Measurements from ENCODE around the gene SMARCB1.

SMARCB1 gene

DNA sequence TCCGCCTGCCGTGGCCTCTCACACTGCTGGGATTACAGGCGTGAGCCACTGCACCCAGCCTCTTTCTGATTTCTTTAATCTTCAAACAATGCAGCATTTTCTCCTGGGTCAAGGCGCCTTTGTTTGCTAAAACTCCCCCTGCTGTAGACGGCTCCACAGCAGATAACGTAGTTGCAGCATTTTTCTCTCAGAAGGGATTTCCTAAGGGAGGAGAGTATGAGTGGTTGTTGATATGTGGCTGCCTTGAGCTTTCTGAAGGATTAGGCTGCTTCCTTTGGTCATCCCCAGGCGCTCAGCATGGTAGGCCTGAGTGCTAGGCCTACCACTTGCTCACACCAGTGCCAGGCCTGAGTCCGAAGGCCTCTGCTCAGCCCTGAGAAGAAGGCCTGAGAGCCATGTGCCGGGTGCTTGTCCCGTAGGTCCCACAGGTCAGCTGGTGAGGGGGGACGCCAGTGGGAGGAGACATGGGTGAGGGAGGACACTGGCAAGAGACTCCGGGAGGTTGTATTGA is 18.1 kb downstream of the SMARCB1 start:
- DNase-seq: no peak

DNA sequence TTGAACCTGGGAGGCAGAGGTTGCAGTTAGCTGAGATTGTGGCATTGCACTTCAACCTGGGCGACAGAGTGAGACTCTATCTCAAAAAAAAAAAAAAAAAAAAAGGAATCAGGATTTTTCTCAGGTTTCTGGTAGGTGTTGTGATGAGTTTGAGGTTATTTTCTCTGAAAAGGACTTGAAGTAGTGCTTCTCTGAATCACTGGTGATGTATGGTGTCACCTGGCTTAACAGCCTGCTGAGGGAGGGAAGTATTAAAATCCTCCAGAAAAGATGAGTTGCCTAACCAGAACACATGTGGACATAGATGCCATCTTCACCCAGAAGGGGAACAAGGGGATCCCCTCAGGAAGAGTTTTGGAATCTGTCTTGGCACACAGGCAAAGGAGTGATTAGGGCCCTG is 20.1 kb downstream of the SMARCB1 start:
- no peak for DNase-seq

DNA sequence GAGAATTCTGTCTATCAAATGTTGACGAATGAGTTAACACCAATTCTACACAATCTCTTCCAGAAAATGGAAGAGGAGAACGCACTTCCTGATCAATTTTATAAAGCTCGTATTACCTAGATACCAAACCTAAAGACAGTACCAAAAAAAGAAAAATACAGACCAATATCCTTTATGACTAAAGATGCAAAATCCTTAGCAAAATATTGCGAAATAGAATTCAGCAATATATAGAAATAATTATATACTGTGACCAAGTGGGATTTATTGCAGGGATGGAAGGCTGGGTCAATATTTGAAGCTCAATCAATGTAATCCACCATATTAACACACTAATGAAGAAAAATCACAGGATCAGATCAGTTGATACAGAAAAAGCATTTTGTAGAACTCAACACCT is 25.6 kb downstream of the SMARCB1 start:
- no peak for DNase-seq

DNA sequence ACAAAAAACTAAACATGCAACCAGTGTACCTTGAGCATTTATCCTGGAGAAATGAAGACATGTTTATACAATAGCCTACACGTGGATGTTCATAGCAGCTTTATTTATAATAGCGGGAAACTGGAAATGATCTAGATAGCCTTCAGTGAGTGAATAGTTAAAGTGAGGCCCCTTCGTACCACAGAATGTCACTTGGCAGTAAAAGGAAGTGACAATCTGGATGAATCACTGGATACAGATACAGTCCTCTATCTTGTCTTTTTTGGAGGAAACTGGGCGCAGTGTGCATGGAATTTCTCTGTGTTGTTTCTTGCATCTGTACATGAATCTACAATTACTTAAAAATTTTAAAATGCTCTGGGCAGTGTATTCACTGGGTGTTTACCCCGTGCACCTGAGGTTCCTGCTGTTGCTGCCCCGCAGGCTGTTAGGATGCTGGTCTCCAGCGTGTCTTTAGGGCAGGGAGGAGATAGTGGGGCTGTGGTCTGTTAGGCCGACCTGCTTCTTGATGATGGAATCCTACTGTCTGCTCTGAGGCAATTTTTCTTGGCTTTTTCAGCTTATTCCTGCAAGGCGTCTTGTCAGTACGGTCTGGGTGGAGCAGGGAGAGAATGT is 28.9 kb downstream of the SMARCB1 start:
- no peak for DNase-seq

DNA sequence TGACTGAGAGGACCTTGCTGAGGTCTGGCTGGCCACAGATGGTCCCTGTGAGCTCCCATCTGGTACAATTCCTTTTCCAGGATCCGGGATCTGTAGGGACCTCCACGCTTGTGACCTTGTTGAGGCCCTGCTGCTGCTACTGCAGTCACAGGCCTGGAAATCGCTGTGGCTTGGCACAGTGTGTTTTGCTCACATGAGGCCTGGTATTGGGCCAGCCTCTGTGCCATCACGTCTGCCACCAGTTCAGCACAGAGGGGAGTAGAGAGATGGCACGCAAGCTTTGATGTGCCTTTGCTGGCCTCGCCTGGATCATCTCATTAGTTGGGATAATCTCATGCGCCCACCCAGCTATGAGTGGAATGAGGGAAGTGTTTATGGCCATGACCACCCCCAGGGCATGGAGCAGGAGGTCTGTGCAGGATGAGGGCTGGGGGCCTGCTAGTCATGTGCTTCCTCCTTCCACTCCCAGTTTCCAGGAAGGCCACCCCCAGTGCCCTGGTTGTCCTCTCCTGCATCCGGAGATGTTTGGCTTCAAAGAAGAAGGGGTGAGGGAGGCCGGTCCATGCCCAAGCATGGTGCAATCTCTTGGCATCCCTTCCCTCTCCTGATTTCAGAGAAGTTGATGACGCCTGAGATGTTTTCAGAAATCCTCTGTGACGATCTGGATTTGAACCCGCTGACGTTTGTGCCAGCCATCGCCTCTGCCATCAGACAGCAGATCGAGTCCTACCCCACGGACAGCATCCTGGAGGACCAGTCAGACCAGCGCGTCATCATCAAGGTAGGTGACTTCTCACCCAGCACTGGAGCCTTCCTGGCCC is 29.6 kb downstream of the SMARCB1 start:
- DNase-seq: no peak

DNA sequence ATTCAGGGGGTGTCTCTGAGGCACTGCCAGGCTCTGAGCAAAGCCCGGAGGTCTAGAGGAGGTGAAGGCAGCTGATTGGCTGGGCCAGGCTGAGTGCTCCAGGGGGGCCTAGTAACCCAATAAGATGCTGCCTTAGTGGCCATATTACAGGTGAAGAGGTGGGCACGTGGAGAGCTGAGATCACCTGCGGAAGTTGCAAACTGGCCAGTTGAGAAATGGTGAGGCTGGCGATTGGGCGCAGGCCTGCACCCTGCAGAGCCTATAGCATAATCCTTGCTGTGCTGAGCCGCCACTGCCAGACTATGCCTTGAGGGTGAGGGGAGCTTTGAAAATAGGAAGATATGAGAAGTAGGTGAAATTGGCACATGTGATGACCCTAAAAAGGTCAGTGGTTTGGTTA is 30.4 kb downstream of the SMARCB1 start:
- no peak for DNase-seq

DNA sequence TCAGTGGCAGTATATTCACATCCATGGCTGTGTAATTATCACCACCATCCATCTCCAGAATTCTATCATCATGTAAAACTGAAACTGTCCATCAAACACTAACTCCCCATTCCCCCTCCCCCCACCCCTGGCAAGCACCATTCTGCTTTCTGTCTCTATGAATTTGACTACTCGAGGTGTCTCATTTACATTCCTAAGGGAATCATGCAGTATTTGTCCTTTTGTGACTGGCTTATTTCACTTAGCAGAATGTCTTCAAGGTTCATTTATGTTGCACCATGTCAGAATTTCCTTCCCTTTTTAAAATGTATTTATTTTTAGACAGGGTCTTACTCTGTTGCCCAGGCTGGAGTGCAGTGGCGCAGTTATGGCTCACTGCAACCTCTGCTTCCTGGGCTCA is 31.8 kb downstream of the SMARCB1 start:
- DNase-seq: no peak

DNA sequence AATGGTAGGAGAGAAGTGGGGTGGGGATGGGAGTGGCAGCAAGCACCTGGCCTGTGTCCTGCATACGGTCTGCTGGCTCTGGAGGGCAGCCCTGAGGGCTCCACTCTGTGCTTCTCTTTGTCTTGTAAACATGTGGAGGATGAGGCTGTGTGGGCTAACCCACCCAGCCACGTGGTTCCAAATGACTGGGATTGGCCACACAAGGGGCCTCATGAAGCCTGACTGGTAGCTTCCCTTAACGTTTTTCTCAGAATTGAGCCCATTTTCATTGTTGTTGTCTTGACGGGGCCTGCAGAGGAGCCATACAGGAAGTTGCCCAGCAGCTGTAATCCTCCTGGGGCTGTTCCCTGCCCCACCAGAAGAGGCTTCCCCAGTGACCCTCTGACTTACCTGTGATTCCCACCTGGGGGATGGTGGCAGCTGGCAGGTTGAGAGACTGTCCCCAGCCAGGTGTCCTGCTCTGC is 34.0 kb downstream of the SMARCB1 start:
- DNase-seq: no peak

DNA sequence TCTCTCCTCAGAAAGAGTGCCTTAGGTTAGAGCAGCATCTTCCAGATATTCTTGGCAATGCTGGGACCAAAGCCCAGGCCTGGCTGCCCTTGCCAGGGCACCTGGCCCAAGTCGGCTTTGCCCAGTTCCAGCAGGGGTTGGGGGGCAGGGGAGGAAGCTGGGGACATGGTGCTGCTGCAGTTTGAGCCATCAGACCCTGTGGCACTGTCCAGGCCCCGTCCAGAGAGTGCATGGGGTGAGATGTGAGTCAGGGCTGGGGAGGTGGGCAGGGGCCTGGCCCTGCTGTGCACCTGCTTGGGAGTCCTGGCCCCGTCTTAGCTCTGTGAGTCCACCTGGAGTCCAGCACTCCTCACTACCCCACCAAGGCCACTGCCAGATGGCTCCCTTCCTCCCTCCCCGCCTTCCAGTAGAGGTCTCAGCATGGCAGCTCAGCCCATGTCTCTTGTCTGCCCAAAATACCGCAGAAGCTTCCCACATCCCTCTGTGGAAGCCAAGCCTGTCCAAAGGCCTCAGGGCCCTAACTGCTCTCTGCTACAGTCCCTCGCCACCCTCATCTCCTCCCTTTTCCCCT is 35.4 kb downstream of the SMARCB1 start:
- DNase-seq: no peak

DNA sequence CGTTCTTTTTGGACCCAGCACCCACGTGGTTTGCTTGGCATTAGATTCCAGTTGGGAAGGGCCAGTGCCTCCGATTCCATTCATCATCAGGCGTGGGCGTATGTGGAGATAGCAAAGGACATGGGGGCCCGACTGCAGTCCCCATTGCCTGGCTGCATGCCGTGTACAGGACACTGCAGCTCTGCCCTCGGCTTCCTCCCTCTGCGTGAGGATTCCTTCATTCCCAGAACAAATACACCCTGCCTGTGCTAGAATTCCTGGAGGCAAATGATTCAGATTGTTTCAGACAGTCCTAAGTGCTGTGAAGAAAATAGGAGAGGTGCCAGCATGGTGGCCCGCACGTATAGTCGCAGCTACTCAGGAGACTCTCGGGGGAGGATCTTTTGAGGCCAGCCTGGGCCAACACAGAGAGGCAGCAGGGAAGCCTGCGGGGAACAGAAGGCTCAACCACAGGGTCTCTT is 36.6 kb downstream of the SMARCB1 start:
- no peak for DNase-seq

DNA sequence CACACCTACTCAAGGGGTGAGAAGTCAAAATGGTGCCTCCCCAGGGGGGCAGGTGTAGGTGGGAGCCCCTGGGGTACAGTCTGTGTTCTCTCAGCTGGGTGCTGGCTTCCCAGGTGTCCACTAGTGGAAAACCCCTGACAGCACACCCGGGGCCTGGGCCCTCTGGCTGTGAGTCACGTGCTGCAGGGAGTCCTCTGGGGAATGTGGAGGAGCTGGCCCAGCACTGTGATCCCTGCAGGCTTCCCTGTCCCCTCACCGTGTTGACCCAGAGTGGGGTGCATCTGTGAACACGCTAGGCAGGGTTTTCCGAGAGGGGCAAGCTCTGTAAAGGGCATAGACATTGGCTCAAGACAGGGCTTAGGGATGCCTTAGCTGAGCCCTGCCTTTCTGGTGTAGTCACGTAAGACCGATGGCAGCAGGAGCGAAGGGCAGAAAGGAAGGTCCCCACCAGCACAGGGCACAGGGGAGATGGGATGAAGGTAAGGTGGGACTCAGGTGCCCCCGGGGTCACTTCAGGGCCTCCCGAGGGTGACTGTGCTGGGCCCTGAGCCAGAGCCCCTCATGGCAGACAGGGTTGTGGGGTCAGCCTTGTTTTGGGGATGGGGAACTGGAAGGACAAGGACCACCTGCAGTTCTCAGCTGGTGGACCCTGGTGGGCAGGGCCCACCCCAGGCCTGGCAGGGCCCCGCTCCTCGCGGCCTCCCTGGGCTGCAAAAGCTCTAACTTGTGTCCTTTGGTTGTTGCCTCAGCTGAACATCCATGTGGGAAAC is 37.9 kb downstream of the SMARCB1 start:
- no peak for DNase-seq

DNA sequence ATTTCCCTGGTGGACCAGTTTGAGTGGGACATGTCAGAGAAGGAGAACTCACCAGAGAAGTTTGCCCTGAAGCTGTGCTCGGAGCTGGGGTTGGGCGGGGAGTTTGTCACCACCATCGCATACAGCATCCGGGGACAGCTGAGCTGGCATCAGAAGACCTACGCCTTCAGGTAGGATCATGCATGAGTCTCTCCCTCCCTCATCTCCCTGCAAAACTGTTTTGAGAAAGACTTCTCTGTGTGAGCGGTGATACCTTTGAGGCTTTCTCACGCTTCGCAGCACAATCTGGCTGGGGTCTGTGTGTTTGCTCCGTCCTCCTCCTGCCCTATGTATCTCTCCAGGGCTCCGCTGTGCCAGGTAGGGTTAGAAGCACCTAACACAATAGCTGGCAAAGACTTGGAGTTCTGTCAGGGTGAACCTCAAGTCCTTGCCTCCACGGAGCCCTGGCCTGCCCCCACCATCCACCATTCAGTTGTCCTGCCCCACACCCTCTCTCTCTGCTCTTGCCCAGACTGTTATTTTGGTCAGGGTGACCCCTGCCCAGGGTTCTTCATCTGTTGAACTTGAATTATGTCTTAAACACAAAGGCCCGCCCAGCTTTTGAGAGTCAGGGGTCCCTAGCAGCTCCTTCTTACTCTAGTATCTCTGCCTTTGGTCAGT is 38.6 kb downstream of the SMARCB1 start:
- no peak for DNase-seq

DNA sequence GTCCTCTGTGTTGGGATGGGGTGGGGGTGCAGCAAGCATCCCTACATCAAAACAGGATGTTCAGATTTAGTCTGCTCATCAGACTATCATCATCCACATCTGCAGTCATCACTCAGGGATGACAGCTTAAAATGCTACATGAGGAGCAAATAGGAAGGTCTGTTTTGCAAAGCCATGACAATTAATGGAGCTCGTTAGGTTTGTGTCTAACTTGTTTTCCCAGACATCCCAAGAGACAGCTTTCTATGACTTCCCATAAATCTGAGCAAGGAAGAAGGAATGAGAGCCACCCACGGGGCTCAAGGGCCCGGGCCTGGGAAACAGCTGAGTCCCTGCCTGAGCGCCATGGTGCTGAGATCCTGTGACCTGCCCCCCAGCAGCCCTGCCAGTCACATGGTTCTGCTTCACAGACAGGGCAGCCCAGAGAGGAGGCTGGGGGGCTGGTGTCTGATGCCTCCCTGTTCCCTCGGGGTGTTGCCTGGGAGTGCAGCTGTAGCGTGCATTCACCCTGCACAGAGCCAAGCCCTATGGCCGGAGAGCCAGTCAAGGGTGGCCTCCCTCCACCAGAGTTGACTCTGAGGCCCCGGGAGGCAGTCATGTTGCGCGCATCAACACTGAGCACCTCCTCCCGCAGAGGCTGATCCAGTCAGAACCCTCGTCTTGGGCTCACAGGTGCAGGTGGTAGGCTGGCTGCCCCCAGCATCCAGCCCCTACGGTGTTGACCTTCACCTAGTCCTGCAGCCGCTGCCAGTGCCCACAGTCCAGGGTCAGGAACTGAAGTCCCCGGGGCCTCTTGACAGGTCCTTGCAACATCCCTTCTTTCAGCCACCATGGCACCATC is 40.0 kb downstream of the SMARCB1 start:
- no peak for DNase-seq

DNA sequence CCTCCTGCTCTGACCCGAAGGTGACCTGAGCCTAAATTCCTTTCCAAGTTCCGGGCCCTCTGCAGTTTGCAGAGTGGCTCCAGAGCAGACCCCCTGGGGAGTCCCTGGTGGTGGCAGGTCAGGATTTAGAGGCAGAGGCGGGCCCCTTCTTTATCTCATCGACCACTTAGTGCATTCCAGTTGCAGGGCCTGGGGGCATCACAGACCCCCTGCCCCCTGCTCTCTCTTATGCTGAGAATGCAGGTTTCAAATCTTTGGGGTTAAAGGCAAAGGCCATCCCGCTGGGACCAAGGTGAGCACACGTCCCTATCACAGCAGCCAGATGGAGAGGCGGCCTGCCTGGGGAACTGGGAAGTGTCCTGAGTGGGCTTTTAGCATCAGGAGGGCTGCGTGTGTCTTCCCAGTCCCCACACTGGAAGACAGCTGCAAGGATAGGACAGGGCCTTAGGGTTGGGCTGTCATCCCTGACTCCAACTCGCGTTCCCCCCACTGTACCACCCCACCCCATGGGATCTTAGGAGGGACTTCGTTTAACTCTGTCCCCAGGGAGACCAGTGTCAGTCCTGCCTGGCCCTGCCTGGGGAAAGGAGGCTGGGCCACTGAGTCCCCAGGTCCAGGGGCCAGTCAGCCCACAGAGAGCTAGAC is 40.7 kb downstream of the SMARCB1 start:
- DNase-seq: no peak

DNA sequence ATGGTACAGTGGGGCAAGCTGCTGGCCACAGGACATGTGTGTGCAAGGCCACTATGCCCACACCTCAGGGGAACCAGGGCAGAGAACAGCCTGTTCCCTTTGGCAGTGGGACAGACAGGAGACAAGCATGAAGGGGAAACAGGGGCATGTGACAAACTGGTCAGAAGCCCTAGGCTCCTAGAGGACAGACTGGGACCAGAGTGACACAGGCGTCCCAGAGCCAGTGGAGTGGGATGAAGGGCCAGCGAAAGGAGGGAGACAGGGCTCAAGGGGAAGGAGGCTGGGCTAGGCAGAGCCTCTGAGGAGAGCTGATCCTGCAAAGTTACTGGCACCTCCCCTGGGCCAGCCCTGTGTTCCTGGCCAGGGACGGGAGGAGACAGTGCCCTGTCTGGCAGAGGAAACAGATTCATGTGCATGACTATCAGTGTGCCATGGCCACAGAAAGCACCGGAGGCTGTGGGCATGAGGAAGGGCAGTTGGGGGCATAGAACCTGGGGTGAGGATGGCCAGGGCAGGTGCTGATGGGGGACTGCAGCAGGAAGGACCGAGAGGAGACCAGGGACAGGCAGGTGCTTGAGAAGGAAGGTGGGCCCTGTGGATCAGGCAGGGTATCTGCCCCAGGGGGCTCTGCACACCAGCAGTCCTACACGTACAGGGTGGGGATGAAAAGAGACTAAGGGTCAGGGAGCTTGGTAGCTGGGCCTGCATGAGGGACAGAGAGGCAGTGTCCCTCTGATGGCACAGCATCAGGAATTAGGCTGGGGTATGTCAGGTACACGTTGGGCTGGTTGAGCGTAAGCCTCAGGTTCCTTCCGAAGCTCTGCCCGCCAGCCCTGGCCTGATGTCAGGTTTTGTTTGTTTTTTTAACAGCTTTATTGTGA is 42.3 kb downstream of the SMARCB1 start:
- DNase-seq: no peak

DNA sequence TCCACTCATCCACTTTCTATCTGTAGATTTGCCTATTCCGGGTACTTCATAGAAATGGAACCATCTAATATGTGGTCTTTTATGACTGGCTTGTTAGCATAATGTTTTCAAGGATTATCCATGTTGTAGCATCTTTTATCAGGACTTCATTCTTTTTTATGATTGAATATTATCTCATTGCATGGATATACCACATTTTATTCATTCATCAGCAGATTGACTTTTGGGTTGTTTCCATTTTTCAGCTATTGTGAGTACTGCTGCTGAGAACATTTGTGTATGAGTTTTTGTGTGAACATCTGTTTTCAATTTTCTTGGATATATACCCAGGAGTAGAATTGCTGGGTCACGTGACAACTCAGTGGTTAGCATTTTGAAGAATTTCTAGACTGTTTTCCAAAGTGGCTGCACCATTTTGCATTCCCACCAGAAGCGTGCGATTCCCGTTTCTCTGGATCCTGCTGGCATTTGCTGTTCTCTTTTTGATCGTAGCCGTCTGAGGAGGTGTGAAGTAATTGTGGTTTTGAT is 43.1 kb downstream of the SMARCB1 start:
- DNase-seq: no peak

DNA sequence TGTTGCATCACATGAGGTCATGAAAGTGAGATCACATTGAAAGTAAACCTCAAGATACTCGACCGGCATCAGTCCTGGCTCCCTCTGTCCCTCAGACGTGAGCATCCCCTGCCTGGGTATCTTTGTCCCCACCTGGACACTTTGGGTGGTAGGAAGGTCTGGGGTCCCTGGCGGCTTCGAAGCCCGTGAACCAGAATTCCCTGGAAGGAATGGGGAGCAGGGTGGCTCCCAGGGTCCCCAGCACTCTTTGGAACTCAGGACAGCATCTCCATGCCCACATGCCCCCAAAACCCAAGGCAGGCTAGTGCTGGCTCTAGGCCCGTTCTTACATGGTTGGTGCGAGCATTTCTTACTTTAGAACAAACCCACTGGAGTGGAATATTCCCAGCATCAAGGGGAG is 44.5 kb downstream of the SMARCB1 start:
- DNase-seq: no peak

DNA sequence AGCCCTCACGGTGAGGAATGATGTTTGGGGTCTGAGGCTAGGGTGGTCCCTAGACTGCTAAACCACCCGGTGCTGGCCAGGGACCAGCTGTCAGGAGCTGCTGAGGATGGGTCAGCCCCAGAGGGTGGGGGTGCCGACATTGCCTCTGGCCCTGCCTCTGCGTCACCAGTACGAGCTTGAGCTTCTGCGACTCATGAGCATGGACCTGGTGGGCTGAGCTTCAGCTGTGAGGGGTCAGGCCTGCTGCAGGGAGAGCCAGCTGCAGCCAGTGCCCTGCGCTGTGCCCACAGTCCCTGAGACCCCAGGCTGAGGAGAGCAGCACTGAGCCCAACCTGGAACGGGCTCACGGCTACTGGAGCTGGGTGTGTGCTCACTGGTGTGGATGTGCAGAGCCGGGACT is 45.0 kb downstream of the SMARCB1 start:
- DNase-seq: no peak

DNA sequence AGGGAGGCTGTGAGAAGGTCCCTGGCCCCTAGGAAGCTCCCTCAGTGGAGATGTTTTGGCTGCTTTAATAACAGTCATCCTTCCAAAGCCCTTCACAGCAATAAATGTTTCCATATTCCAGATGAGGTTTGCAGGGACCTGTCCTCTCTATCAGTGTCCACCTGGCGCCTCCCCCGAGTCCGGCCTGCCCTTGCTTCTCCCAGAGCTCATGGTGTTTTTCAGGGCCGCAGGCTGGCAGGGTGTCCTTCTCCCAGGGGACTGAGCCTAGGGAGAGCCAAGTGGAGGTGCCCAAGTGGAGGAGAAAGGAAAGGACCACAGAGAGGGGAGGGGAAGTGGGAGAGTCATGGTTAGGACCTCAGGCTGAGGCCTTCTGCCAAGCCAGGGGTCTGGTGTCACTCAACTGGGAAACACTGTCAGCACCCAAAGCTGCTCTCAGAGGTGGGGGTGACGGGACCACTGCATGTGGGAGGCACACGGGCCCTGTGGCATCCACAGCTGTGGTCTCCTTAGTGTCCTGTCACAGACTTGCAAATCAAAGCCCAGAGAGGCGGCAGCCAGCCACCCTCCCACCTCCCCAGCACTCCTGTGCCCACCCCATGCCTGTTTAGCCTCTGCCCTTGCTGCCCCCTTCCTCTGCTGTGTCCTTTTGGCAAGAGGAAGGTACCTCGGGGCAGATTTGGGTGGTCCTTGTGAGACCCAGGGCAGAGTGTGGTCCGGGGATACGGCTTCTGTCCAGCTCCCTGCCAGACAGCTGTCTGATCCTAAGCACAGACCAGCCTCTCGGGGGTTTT is 45.7 kb downstream of the SMARCB1 start:
- no peak for DNase-seq
